A549 (cell line): Measurements from ENCODE around the gene ADD3. TPM values are rescaled to one million over a fixed set of nuclear protein-coding genes. Genes with fewer than 3 reads are reported as not detected.

Source experiments
- ATAC-seq, 2 experiments: fragments of 200-7000 bp in 1 of 2; fragments of >200 bp in 1 of 2; cut with Nextera tagmentation in 1 of 2; cut with Tn5 transposase in 1 of 2; 3 replicates each; pipeline versions ENCODE4 v1.8.0 to v1.9.1; 2018 to 2020; ENCODE audit warnings: mild to moderate bottlenecking in 1 of 2, moderate library complexity in 1 of 2
- CTCF ChIA-PET: fragments of 300-600 bp; sonication (Branson Sonifier 250); formaldehyde crosslinking; extraction: SDS; loops from one replicate; lab custom pipeline; 2021; ENCODE audit warnings: antibody characterized with exemption, inconsistent platforms; lab: Yijun Ruan, JAX
- POLR2A ChIA-PET: fragments of 350-600 bp; formaldehyde crosslinking; extraction: SDS; loops from one replicate; lab custom pipeline; 2021; ENCODE audit warnings: antibody characterized with exemption, inconsistent platforms; lab: Yijun Ruan, JAX
- DNase-seq, 2 experiments: peaks; one replicate each; pipeline versions ENCODE4 v3.0.0 to v3.0.0-alpha.2; 2011 to 2016; ENCODE audit warnings: low read depth in 1 of 2, low spot score in 1 of 2
- FAIRE-seq: peaks from 2 replicates; lab custom pipeline; 2011; peaks lifted over from hg19 to GRCh38; lab: Jason Lieb, UNC
- H3K27ac ChIP-seq, 2 experiments: fragments of >200 bp; sonication (Bioruptor Twin); formaldehyde crosslinking; 3 replicates each; pipeline ENCODE4 v1.5.1; 2016 to 2017
- H3K4me1 ChIP-seq: fragments of >200 bp; sonication (Bioruptor Twin); formaldehyde crosslinking; 3 replicates; pipeline ENCODE4 v1.6.1; 2016
- H3K4me2 ChIP-seq: fragments of >200 bp; sonication (Bioruptor Twin); formaldehyde crosslinking; 3 replicates; pipeline ENCODE4 v1.6.1; 2016
- H3K4me3 ChIP-seq: fragments of >200 bp; sonication (Bioruptor Twin); formaldehyde crosslinking; 3 replicates; pipeline ENCODE4 v1.5.1; 2016
- H3K9me3 ChIP-seq: fragments of >200 bp; sonication (Bioruptor Twin); formaldehyde crosslinking; 3 replicates; pipeline ENCODE4 v1.6.1; 2016
- ATOH8 ChIP-seq: fragments of 250-450 bp; sonication (Bioruptor Pico); IDR thresholded peaks from 2 replicates; pipeline ENCODE4 v1.5.0; 2020; ENCODE audit warnings: low read depth, mild to moderate bottlenecking, moderate library complexity
- BHLHE40 ChIP-seq: IDR thresholded peaks from 2 replicates; pipeline ENCODE4 v1.6.1; 2012; ENCODE audit warnings: low read depth, low read length, inconsistent platforms
- CHD4 ChIP-seq: fragments of 200-600 bp; sonication (generic); IDR thresholded peaks from 2 replicates; pipeline ENCODE4 v1.6.1; 2016; ENCODE audit warnings: antibody characterized with exemption, mild to moderate bottlenecking, borderline replicate concordance
- ELK1 ChIP-seq: fragments of 150-350 bp; IDR thresholded peaks from 2 replicates; pipeline ENCODE4 v1.6.1; 2014; ENCODE audit warnings: low read depth, mild to moderate bottlenecking, low read length
- EP300 ChIP-seq, 2 experiments: fragments of >200 bp; sonication (Bioruptor Twin); formaldehyde crosslinking; IDR thresholded peaks; 2 replicates in 1 of 2; 3 replicates in 1 of 2; pipeline ENCODE4 v1.6.1; 2016 to 2017
- GATA3 ChIP-seq: IDR thresholded peaks from 2 replicates; pipeline ENCODE4 v1.6.1; 2012; ENCODE audit warnings: borderline replicate concordance
- HDAC2 ChIP-seq: fragments of 200-600 bp; sonication (generic); IDR thresholded peaks from 2 replicates; pipeline ENCODE4 v1.6.1; 2016
- HES2 ChIP-seq: fragments of >200 bp; sonication (Bioruptor Twin); formaldehyde crosslinking; IDR thresholded peaks from 2 replicates; pipeline ENCODE4 v1.6.1; 2016
- HMGXB4 ChIP-seq: fragments of 250-450 bp; sonication (Bioruptor Pico); IDR thresholded peaks from 2 replicates; pipeline ENCODE4 v1.5.0; 2021; ENCODE audit warnings: mild to moderate bottlenecking, moderate library complexity, borderline replicate concordance
- JUNB ChIP-seq: fragments of >200 bp; sonication (Bioruptor Twin); formaldehyde crosslinking; IDR thresholded peaks from 2 replicates; pipeline ENCODE4 v1.6.1; 2016
- KDM1A ChIP-seq: fragments of 200-600 bp; sonication (generic); IDR thresholded peaks from 2 replicates; pipeline ENCODE4 v1.6.1; 2016; ENCODE audit warnings: low read depth, mild to moderate bottlenecking
- KDM5A ChIP-seq: fragments of 200-600 bp; sonication (generic); IDR thresholded peaks from 2 replicates; pipeline ENCODE4 v1.6.1; 2016; ENCODE audit warnings: antibody characterized with exemption, mild to moderate bottlenecking
- MAZ ChIP-seq: fragments of 150-350 bp; IDR thresholded peaks from 2 replicates; pipeline ENCODE4 v1.6.1; 2014; ENCODE audit warnings: antibody characterized with exemption, low read depth, low read length, borderline replicate concordance
- MYC ChIP-seq: IDR thresholded peaks from 2 replicates; pipeline ENCODE4 v1.6.1; 2012; ENCODE audit warnings: mild to moderate bottlenecking, inconsistent platforms, low read length, improper control_type of control experiment, borderline replicate concordance
- NFE2L2 ChIP-seq: fragments of 150-350 bp; conservative IDR thresholded peaks from 2 replicates; pipeline ENCODE4 v1.6.1; 2014; ENCODE audit warnings: low read length
- NR3C1 ChIP-seq: fragments of >200 bp; sonication (Bioruptor Twin); formaldehyde crosslinking; IDR thresholded peaks from 3 replicates; pipeline ENCODE4 v1.6.1; 2017
- PBX3 ChIP-seq: IDR thresholded peaks from 2 replicates; pipeline ENCODE4 v1.6.1; 2012
- PHF8 ChIP-seq: fragments of 200-600 bp; sonication (generic); IDR thresholded peaks from 2 replicates; pipeline ENCODE4 v1.6.1; 2016; ENCODE audit warnings: low read depth, mild to moderate bottlenecking, antibody characterized with exemption, moderate library complexity, borderline replicate concordance
- POLR2A ChIP-seq: IDR thresholded peaks from 2 replicates; pipeline ENCODE4 v1.6.1; 2012; ENCODE audit warnings: mild to moderate bottlenecking, low read length
- POLR2AphosphoS2 ChIP-seq: conservative IDR thresholded peaks from 2 replicates; pipeline ENCODE4 v1.6.1; 2012; ENCODE audit warnings: low read length, improper control_type of control experiment, inconsistent platforms
- RARB ChIP-seq: fragments of 250-450 bp; sonication (Bioruptor Pico); IDR thresholded peaks from 2 replicates; pipeline ENCODE4 v1.8.0; 2021; ENCODE audit warnings: mild to moderate bottlenecking, moderate library complexity
- RNF2 ChIP-seq: fragments of 200-600 bp; sonication (generic); IDR thresholded peaks from 2 replicates; pipeline ENCODE4 v1.6.1; 2016; ENCODE audit warnings: low read depth, mild to moderate bottlenecking, antibody characterized with exemption, moderate library complexity, borderline replicate concordance
- SMC3 ChIP-seq: fragments of >200 bp; sonication (Bioruptor Twin); formaldehyde crosslinking; IDR thresholded peaks from 3 replicates; pipeline ENCODE4 v1.6.1; 2018; ENCODE audit warnings: inconsistent platforms
- SREBF2 ChIP-seq: fragments of 450-650 bp; IDR thresholded peaks from 2 replicates; pipeline ENCODE4 v1.6.1; 2014; ENCODE audit warnings: mild to moderate bottlenecking, moderate library complexity
- TP53 ChIP-seq: fragments of 250-450 bp; sonication (Bioruptor Pico); IDR thresholded peaks from 2 replicates; pipeline ENCODE4 v1.5.0; 2021; ENCODE audit warnings: mild to moderate bottlenecking, moderate library complexity
- ZC3H11A ChIP-seq: fragments of 450-650 bp; IDR thresholded peaks from 2 replicates; pipeline ENCODE4 v1.6.1; 2014; ENCODE audit warnings: antibody characterized with exemption, mild to moderate bottlenecking
- ZFP36 ChIP-seq: fragments of 450-650 bp; IDR thresholded peaks from 2 replicates; pipeline ENCODE4 v1.6.1; 2014; ENCODE audit warnings: borderline replicate concordance; ENCODE audit not compliant: partially characterized antibody
- ZSCAN20 ChIP-seq: fragments of 250-450 bp; sonication (Bioruptor Pico); IDR thresholded peaks from 2 replicates; pipeline ENCODE4 v1.8.0; 2022; ENCODE audit warnings: mild to moderate bottlenecking, moderate library complexity
- WGBS: methylation state at CpG from one replicate; pipeline ENCODE4 v1.1.6; 2017; ENCODE audit errors: missing lambda C conversion rate; 5-methylcytosine and 5-hydroxymethylcytosine counted together
- polyA plus RNA-seq, 4 experiments: library from polyadenylated mRNA; depleted of rRNA in 3 of 4; stranded (reverse); fragments of >200 nt; fragmentation: RNase III in 1 of 4; extraction: RNeasy Plus Mini Kit Qiagen cat#74134 plus additional on column Dnase treatment in 1 of 4; gene quantifications; 2 replicates in 3 of 4; 3 replicates in 1 of 4; pipeline ENCODE4 v1.2.3, GENCODE V29; 2011 to 2017

ADD3 gene
- polyA plus RNA-seq, 2 of the 4 experiments (the other 2 are of a cell fraction): 9.8 to 48.2 TPM

- Histone ChIP-seq H3K4me2 (no peak overlapping the region), H3K9me3 (no peaks in the 10 kb centered on the region), H3K4me3 (no peak overlapping the region), H3K27ac (no peak overlapping the region), H3K4me1 (peaks cover 33% of the 10 kb centered on the region)
- FAIRE-seq (no peak), ATAC-seq (no peak; a peak in 1 of 6 replicates), DNase-seq (no peak)
- WGBS: 96% methylated on average over 3 of the region's 3 CpGs
- TF ChIP-seq KDM1A (no peak), PHF8 (no peak), ZSCAN20 (no peak), RNF2 (no peak), ZFP36 (no peak), NFE2L2 (no peak), POLR2AphosphoS2 (no peak), SREBF2 (no peak), KDM5A (no peak), PBX3 (no peak), RARB (no peak), JUNB (no peak), MAZ (no peak)
- CTCF ChIA-PET: interaction anchor here (0.6 to 3.0 kb wide), 3 partner anchors 38 to 190 kb away, joined by 3 to 8 read pairs (median 3); no protein-coding TSS in a partner anchor
- POLR2A ChIA-PET: no interaction called here
These were observed 66.5 kb downstream of the ADD3 start for GRCh38 chr10:110074298-110074697.

GRCh38 chr10:110074758-110075671 lies 67.2 kb downstream of the ADD3 start:
- Histone ChIP-seq H3K4me3 (no peak overlapping the region), H3K9me3 (no peaks in the 10 kb centered on the region), H3K27ac (0 out of 6 replicates have a peak overlapping the region, but pooled peaks of 1 of the 2 experiments have one; percentile 27), H3K4me1 (peaks cover 33% of the 10 kb centered on the region), H3K4me2 (peak overlapping the region; percentile 8; the same call in 2 of the 3 replicates)
- POLR2A ChIA-PET: no interaction called here
- CTCF ChIA-PET: interaction anchor here (0.6 to 3.0 kb wide), 3 partner anchors 37 to 191 kb away, joined by 3 to 8 read pairs (median 3); no protein-coding TSS in a partner anchor
- TF ChIP-seq PHF8: no peak
- no peak for TF ChIP-seq MYC
- no peak for TF ChIP-seq GATA3
- FAIRE-seq (no peak), DNase-seq (no peak), ATAC-seq (no peak)
- 86% methylated on average over 2 of the region's 2 CpGs for WGBS

- ChIA-PET POLR2A (no interaction called here), CTCF (interaction anchor here (3.0 kb wide), 1 partner anchor 191 kb away, joined by 8 read pairs; no protein-coding TSS in a partner anchor)
- FAIRE-seq: no peak
- Histone ChIP-seq H3K4me3 (no peak overlapping the region), H3K9me3 (no peaks in the 10 kb centered on the region), H3K27ac (0 out of 6 replicates have a peak overlapping the region, but pooled peaks of 1 of the 2 experiments have one; percentile 27), H3K4me2 (peak overlapping the region; percentile 8; the same call in 2 of the 3 replicates), H3K4me1 (peaks cover 33% of the 10 kb centered on the region)
- ATAC-seq: no peak
- DNase-seq: no peak
- no peak for TF ChIP-seq TP53
- TF ChIP-seq RNF2: no peak
- TF ChIP-seq SMC3: no peak
- TF ChIP-seq ELK1: no peak
- no peak for TF ChIP-seq ATOH8 (CRISPR knock-in tag)
- no peak for TF ChIP-seq CHD4
- TF ChIP-seq KDM5A: no peak
- TF ChIP-seq EP300 (IDR thresholded peaks at IDR 0.05): no peak
- TF ChIP-seq HMGXB4 (CRISPR knock-in tag): no peak
- TF ChIP-seq ZC3H11A: no peak
- TF ChIP-seq BHLHE40: no peak
- no peak for TF ChIP-seq HES2
- TF ChIP-seq JUNB: no peak
- no peak for TF ChIP-seq HDAC2
- no peak for TF ChIP-seq NR3C1
- no peak for TF ChIP-seq POLR2A
These were observed 67.9 kb downstream of the ADD3 start for GRCh38 chr10:110075686-110076085.
